Panc1 (cell line): ENCODE measurements around the gene ST6GAL2. TPM values are rescaled to one million over a fixed set of nuclear protein-coding genes. Genes with fewer than 3 reads are reported as not detected.

Source experiments
- ATAC-seq: fragments of 200-7000 bp; cut with Tn5 transposase; 2 replicates; pipeline ENCODE4 v1.9.1; 2020; ENCODE audit warnings: mild to moderate bottlenecking, moderate library complexity
- BruUV-seq: library from RNA; stranded (reverse); fragments of 400-500 nt; replicated peaks from 2 replicates; lab custom pipeline; 2021; lab: Mats Ljungman, UMichigan
- CTCF ChIA-PET: fragments of 300-600 bp; sonication (Branson Sonifier 250); formaldehyde crosslinking; loops from one replicate; lab custom pipeline; 2022; ENCODE audit warnings: antibody characterized with exemption; lab: Charles Lee
- POLR2A ChIA-PET: fragments of 300-600 bp; sonication (Branson Sonifier 250); formaldehyde crosslinking; loops from one replicate; lab custom pipeline; 2022; ENCODE audit warnings: antibody characterized with exemption; lab: Charles Lee
- DNase-seq: peaks from one replicate; pipeline ENCODE4 v3.0.0-alpha.2; 2010; ENCODE audit warnings: low read depth, low spot score
- H3K27ac ChIP-seq: 2 replicates; pipeline ENCODE4 v1.5.1; 2011; ENCODE audit warnings: mild to moderate bottlenecking, low read length, inconsistent platforms
- H3K27me3 ChIP-seq: fragments of 200-500 bp; sonication (Bioruptor generic); 2 replicates; pipeline ENCODE4 v1.6.0; 2014; ENCODE audit warnings: low read length, inconsistent platforms; ENCODE audit not compliant: control insufficient read depth, insufficient read depth
- H3K36me3 ChIP-seq: fragments of 200-500 bp; sonication (Bioruptor generic); 2 replicates; pipeline ENCODE4 v1.5.1; 2014; ENCODE audit warnings: inconsistent platforms, mild to moderate bottlenecking, low read length, moderate library complexity; ENCODE audit not compliant: control insufficient read depth, insufficient read depth
- H3K4me1 ChIP-seq: 2 replicates; pipeline ENCODE4 v1.5.1; 2011; ENCODE audit warnings: inconsistent platforms, mild to moderate bottlenecking, low read length, moderate library complexity; ENCODE audit not compliant: control insufficient read depth, insufficient read depth
- H3K4me3 ChIP-seq, 2 experiments: 2 replicates each; pipeline ENCODE4 v1.5.1; 2011 to 2012; ENCODE audit warnings: low read depth in 2 of 2, low read length in 2 of 2, mild to moderate bottlenecking in 2 of 2, inconsistent platforms in 1 of 2, moderate library complexity in 1 of 2
- H3K9me3 ChIP-seq: fragments of 200-500 bp; sonication (Bioruptor generic); 2 replicates; pipeline ENCODE4 v1.5.1; 2014; ENCODE audit warnings: low read depth, mild to moderate bottlenecking, inconsistent platforms, low read length, moderate library complexity; ENCODE audit not compliant: control insufficient read depth, insufficient read depth
- CTCF ChIP-seq: fragments of 450-650 bp; IDR thresholded peaks from 2 replicates; pipeline ENCODE4 v1.5.1; 2017; ENCODE audit warnings: mild to moderate bottlenecking
- POLR2AphosphoS5 ChIP-seq: IDR thresholded peaks from 2 replicates; pipeline ENCODE4 v1.6.1; 2012; ENCODE audit warnings: mild to moderate bottlenecking, low read depth, low read length, moderate library complexity
- REST ChIP-seq, 2 experiments: IDR thresholded peaks; 2 replicates each; pipeline ENCODE4 v1.6.1; 2011 to 2012; ENCODE audit warnings: low read depth in 2 of 2, control low read depth in 1 of 2, low read length in 1 of 2, mild to moderate bottlenecking in 1 of 2, moderate library complexity in 1 of 2; ENCODE audit not compliant: insufficient read depth in 1 of 2
- SIN3A ChIP-seq: IDR thresholded peaks from 2 replicates; pipeline ENCODE4 v1.6.1; 2012; ENCODE audit warnings: low read depth, mild to moderate bottlenecking, low read length, moderate library complexity, borderline replicate concordance; ENCODE audit not compliant: insufficient read depth
- TCF7L2 ChIP-seq: IDR thresholded peaks from 2 replicates; pipeline ENCODE4 v1.6.1; 2011; ENCODE audit warnings: mild to moderate bottlenecking, low read depth, low read length, inconsistent platforms
- in situ Hi-C: cut with HindIII; loops from 2 replicates; pipeline ENCODE4 v1.10.0; 2016; ENCODE audit warnings: low sequenced_read_pairs, low pct_unique_long_range_greater_than_20kb
- intact Hi-C: fragments of 100-400 bp; cut with micrococcal nuclease; formaldehyde crosslinking; loops from one replicate; pipeline ENCODE4 v1.10.0; 2022; ENCODE audit not compliant: unreplicated experiment
- total RNA-seq: library from RNA; stranded (reverse); gene quantifications from one replicate; pipeline ENCODE4 v1.2.1, GENCODE V29; 2021; ENCODE audit not compliant: unreplicated experiment

Gene ST6GAL2
- total RNA-seq, 1 experiment from 2014 or later = not detected

- Histone ChIP-seq H3K4me1 (no peaks in the 10 kb centered on the region), H3K9me3 (no peaks in the 10 kb centered on the region), H3K27me3 (no peaks in the 10 kb centered on the region), H3K36me3 (no peaks in the 10 kb centered on the region), H3K27ac (no peak overlapping the region), H3K4me3 (no peak overlapping the region)
- intact Hi-C loops = no loop called here
- in situ Hi-C loops = no loop called here
- ATAC-seq (no peak), DNase-seq (no peak)
- TF ChIP-seq SIN3A (no peak), POLR2AphosphoS5 (no peak), REST (IDR thresholded peaks at IDR 0.05; ENCODE audit: insufficient read depth in 1 of 2, low read depth in 2 of 2, low read length in 1 of 2) (no peak), CTCF (no peak), TCF7L2 (no peak)
- no TSS peak for BruUV-seq
- CTCF ChIA-PET = no interaction called here
- POLR2A ChIA-PET = no interaction called here
Measured at GRCh38 chr2:106878206-106878605, 7.8 kb downstream of the ST6GAL2 start.

GRCh38 chr2:106876699-106877098 is 9.3 kb downstream of the ST6GAL2 start:
- H3K36me3 ChIP-seq = no peaks in the 10 kb centered on the region
- ChIA-PET CTCF (no interaction called here), POLR2A (no interaction called here)
- H3K9me3 ChIP-seq = no peaks in the 10 kb centered on the region
- no peaks in the 10 kb centered on the region for H3K4me1 ChIP-seq
- intact Hi-C loops = no loop called here
- BruUV-seq = no TSS peak
- in situ Hi-C loops = no loop called here
- no peaks in the 10 kb centered on the region for H3K27me3 ChIP-seq
- H3K27ac ChIP-seq = no peak overlapping the region
- no peak for DNase-seq
- no peak for TF ChIP-seq TCF7L2
- no peak for TF ChIP-seq CTCF
- no peak for TF ChIP-seq POLR2AphosphoS5
- TF ChIP-seq SIN3A = no peak
- TF ChIP-seq REST (IDR thresholded peaks at IDR 0.05; ENCODE audit: insufficient read depth in 1 of 2, low read depth in 2 of 2, low read length in 1 of 2) = no peak
- no peak for ATAC-seq
- H3K4me3 ChIP-seq = no peak overlapping the region
